Occipital lobe (tissue), 2 donors: ENCODE results near the gene BLID. TPM values are rescaled to one million over a fixed set of nuclear protein-coding genes. Genes with fewer than 3 reads are reported as not detected.

Source experiments
- DNase-seq: peaks from one replicate; lab custom pipeline; 2025; lab: John Stamatoyannopoulos, UW
- total RNA-seq: library from RNA; depleted of rRNA; stranded (reverse); fragments of >200 nt; gene quantifications from one replicate; pipeline ENCODE4 v1.2.3, GENCODE V29; 2014

BLID gene, protein sequence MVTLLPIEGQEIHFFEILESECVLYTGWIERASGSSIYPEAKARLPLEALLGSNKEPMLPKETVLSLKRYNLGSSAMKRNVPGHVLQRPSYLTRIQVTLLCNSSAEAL
- 3.6 TPM for total RNA-seq

DNA sequence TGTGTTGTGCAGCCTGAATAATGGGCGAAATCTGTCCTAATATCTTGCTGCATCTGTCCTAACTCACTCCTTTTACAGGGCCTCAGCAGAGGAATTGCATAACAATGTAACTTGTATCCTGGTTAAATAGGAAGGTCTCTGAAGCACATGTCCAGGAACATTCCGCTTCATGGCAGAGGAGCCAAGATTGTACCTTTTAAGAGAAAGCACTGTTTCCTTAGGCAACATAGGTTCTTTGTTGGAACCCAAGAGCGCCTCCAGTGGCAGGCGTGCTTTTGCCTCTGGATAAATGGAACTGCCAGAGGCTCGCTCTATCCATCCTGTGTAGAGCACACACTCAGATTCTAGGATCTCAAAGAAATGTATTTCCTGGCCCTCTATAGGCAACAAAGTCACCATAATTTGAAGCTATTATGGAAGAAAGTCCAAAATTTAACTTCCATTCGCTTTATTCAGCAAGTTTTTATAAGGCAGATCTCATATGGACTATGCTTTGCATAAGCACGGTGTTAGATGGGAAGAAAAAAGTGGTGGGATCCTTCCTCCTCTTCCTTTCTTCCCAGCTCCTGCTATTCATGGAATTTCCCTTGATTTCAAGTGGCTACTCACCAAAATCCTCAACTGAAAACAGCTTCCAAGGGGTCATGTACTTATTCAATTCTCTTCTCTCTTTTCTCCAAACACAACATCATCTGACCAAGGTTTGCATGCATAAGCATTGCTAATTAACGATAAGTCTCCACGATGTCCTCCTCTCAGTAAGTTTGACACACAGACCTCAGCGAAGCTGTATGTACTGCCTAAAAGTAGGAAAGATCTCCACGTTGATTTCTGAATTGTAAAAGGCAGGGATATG lies at the start of gene BLID:
BLID (minus strand) TSS at position 692 of the 856 bp plus-strand sequence; CDS start at position 399, 293 bp downstream.
- DNase-seq, result peak; percentile 39

DNA sequence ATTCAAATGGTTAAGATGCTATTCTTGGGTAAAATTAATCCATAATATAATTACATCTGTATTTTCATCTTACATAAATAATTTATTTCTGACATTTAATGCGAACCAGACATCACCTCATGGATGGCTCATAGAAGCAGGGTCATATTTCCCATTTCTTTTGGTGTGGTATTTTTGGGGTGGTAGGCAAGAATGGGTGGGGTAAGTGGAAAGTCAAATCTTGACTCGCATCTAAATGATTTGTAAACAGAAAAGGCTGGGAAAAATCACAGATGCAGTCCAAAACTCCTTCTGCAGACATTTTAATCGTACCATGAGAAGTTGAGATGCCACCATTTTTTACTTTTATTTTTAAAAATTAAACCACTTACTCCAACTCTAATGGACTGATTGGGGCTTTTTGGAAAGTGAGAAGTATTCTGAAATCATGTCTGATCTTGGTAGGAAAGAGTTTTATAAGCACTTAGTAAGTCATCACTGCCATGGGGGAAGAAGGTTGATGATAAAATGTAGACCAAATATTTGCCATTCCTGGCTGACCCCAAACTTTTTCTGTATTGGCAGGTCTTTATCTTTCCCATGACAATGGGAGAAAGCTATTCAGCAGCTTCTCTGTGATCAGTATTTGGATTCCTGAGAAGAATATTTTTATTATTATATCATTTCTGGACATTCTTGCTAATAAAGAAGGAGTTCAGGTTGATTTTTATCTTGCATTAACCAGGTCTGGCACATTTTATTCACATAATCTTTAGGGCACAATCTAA lies 47.2 kb upstream of the BLID start:
- no peak for DNase-seq

DNA sequence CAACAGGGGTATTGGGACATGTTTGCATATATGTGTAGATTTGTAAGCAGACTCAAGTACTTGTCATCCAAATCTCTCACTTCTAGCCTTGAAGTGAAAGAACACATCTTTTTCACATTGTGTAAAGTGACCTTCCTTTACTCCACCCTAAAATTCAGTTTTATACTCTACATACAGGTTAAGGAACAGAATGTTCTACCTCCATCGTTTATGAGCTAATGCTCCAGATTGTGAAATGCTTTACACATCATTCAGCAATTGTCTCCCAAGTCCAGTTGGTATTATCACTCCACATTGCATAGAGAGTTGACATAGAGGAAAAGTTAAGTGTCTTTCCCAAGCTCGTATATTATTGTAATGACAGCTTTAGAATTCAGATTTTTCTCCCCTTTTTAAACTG lies 46.1 kb upstream of the BLID start:
- no peak for DNase-seq

DNA sequence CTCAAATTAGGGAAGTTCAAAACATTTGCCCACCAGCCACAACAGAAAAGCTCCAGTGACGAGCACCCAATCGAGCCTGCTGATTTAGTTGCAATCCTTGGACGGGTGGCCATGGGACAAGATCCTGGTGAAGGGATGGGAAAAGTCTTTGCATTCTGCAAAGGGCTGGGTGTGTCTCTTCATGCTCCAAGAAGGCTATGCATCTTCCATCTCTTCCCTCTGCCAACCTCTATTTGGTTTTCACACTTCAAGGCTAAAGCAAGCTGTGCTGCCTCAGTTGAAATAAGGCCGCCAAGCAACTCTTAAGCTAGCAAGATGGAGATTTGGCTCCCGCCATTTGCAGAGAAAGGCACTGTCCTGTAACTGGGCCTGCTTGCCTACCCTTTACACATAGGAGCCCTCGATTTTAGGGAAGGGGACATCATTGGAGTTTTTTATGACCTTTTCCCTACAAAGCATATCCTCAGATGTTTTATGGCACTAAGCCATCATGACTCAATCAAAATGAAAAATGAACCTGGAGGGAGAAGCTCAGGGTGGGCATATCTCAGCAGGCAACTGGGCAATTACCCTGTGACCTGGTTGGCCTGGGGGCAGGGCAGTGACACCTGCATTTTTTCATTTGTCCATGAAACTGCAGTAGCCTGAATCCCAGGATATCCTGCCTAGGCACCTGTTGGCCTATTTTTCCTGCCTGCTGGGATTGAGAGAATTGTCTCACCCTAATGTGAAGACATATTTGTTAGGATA lies 45.0 kb upstream of the BLID start:
- no peak for DNase-seq

DNA sequence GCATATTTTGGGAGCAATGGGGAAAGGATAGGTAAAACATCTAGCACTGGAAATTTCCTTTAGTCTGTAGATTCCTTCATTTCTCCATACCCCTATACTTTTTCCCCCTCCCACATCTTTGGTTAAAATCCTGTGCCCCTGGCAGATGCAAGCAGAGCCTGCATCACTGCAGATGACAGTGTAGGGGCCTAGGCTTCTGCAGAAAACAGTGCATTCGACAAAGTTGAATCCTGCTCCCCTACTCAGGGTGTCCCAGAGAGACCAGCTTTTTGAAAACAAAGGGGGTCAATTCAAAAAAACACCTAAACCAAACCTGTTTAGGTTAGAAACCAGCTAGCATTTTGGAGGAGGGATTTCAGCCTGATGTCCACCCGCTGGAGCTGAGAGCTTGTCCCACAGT lies 43.8 kb upstream of the BLID start:
- DNase-seq, result no peak

DNA sequence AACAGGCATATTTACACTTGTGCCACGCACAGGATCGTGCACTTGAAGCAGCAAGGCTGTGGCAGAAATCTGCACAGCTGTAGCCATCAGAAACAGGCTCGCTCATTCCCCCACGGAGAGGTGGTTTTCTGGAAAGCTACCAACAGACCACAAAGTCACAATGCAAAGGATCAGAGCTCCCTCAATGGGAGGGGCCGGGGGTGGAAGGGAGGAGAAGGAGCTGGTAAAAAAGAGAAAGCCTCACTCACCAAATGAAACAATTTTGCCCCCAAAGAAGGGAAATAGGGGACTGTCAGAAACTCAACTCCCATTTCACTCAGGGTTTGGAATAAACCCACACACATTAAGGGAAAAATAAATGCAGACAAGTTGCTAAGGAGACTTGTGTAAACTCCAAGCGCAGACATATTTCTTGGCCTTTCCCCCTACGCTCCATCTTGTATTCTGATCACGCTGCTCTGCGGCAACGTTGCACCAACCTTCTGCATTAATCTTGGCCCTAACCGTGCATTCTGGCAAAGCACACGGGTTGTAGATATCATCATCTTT lies 43.2 kb upstream of the BLID start:
- no peak for DNase-seq

DNA sequence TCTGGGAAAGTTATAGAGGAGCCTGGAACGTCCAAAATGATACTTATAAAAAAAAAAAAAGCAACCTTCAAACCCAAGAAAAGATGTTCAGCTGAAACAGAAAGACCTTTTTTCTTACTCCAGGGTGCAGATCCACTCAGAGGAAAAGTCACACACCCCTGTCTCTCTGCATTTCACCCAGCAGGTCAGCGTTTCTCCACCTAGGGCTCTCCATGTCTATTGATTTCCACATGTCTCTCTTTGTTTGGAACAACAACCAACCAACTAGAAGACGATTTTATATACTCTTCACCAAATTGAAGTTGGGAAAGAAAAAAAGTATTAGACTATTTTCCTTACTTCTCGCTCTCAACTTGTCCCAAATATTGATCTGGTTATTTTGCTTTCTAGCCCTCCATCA lies 42.2 kb upstream of the BLID start:
- DNase-seq, result no peak

DNA sequence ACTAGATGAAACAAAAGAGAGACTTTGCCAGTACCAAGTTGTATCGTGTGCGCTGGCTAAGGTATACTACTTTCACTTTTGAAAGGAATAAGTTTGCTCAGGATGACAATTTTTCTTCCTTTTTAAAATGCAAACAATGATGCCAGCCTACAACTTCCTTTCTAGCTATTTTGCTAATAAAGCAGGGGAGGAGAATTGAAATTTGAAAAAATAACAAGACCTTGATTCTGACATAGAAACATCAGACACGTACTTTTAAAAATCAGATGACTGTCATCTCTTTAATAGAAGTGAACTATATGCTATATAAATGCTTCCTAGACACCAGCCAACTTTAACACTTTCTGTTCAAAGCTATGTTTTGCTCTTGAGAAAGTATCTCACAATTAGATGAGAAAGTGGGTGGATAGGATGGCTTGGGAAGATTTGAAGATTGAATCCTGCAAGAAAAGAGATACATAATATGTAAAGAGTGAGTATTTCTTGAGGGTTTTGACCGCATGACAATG lies 41.7 kb upstream of the BLID start:
- no peak for DNase-seq

DNA sequence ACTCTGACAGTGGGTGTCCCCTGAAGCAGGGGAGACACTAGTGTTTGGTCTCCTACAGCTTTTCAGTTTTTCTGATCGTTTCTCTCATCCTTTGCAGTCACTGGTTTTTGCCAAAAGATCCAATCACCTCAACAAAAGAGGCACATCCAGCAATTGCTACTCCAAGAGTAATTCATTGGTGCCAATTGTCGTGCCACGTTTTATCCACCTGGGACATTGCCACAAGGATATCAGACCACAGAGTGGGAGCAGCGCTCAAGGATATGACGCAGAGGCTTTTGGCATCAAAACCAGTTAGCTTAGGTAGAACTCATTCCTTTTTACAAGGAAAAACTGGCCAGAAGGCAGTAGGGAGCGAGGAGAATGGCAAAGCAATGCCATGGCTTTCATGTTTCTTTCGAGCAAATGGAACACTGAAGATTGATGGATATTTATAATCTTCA lies 40.9 kb upstream of the BLID start:
- no peak for DNase-seq

DNA sequence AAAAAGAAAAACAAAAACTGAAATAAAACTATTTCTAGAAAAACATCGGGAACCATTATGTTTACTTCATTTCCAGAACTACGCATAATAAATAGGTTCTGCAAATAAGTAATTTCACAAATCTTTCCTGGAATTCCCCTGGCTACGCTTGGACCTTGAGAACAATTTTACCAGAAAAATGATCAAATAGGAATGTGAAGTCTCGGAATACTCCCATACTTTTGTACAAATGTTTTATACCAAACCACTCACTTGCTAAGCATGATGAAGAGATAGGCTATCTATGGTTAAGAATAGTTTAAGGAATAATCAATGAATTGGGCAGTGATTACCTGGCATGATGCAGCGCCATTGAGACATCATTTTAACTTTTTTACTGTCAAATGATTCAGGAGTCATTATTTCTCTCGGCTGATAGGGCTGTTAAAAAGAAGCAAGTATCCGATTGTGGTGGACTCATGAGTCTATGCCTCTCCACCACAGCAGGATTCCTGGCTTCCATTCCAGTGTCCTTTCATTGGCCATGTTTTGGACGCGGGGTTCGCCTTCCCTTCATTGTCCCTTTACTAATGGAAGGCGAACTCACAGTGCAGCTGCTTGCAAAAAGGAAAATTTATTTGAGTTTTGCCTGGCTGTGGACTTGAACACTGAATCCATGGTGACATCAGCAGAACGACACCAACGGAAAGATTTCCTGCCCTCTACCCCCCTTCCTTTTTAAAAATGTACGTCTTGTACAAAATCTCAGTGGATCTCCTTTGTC lies 39.9 kb upstream of the BLID start:
- no peak for DNase-seq

DNA sequence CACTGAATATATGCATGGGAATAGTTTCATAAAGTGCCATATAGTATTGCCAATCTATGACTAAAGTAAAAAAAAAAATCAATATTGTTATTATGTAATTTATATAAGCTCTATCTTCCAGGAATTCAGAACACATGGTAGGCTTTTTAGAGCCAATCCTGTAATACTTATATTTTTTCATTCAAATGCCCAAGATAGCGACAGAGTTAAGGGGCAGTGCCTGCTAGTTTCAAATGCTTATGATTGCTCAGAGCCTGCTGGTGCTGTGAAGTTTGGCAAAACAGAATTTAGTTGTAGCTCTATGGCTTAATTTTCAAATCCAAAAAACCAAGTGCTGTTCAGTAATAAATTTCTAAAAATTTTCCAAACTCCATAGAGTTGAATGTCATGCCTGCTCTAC lies 39.0 kb upstream of the BLID start:
- DNase-seq, result no peak

DNA sequence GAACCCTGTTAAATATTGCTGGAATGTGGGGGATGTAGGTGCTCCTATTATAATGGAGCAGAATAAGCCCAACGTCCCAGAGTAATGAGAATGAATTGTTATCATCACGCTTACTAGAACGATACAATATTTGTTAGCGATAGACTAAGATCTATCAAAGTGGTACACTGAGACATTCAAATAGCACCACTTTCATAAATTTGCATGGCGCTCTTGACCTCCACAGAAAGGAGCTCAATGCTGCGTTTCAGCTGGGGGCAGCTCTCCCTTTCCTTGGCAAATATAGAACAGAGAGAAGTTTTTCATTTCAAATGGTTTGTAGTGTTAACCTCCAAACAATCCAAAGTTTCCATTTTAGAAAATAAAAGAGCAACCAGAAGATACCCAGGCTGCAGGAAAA lies 38.2 kb upstream of the BLID start:
- DNase-seq, result no peak

DNA sequence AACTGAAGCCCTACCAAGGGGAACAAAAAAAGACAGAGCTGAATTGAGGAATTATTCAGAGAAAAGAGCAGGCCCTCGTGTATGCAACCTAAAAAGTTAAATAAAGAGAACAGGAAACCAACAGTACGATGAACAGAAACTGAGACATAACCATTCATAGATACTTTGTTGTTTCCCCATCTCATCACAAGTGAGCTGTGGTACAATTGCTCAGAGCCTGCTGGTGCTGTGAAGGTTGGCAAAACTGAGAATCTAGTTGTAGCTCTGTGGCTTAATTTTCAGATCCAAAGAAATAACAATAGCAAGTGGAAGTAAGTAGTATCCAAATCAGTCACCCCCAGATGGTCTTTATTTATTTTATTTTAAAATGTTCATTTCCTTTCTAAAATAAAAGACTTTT lies 37.7 kb upstream of the BLID start:
- DNase-seq, result no peak

DNA sequence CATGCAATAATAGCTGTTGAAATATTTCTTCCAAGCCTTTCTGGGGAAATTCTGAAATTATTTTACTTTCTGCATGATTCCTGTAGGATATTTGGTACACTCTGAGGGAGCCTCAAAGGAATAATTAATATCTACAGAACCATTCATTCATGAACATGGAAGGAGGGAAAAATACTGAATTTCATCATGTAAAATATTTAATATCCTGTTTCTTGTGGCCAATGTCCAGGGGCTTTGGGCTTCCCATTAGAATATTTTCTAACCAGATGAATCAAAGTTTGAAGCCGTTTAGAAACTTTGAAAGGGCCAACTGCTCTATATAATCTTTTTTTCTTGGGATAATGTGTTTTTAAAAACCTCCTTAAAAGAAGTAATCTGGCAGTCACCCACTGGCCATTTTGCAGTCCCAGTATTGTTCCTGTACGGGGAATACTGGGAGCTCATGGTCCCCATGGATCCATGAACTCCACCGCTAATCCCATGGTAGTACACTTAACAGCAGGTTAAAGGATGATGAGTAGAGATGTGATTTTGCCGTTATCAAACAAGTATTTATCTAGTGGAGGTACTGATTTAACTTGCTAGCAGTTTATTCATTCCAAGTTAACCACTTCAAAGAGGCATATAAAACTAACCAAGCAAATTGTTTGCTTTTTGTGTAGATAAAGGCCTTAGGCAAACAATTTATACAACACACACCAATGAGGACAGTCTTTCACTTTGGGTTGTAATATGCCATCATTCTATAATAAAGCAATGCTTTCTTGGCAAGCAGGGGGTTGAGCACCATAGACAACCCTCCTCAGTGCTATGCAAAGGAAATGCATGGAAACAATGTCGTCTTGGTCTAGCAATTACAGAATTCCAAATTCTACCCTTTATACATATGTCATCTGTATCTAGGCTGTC lies 34.5 kb upstream of the BLID start:
- no peak for DNase-seq

DNA sequence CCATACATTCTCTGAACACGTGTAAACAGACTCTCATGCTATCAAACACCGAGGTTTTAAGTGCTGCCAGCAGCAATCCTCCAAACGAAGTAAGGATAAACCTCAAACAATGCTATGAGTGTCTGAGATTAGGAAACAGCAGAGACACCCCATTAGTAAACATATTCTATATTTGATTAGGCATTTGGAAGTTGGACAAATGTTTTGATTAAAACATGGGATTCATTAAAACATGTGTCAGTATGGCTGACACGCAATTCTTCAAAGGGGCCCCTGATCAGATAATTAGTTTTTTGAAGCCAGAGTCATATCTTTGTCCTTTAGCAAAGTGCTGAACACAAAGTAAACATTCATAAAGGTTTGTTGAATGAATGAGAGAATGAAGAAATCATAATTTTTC lies 33.2 kb upstream of the BLID start:
- DNase-seq, result no peak

DNA sequence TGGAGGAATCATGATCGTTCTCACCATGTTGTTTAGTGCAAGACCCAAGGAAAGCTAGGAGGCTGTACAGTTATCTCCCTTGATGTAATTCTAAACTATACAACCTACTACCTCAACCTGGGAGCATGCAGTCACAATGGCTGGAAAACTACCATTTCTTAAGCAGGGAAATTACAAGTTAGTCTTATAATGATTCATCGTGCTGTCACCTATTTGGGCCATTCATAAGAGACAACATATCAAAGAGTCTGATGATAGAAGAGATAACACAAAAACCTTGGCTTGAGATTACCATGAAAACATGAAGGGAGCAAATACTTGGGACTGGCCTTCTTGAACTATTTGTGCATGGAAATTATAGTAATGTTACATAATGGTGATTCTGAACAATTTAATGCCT lies 30.5 kb upstream of the BLID start:
- DNase-seq, result no peak

DNA sequence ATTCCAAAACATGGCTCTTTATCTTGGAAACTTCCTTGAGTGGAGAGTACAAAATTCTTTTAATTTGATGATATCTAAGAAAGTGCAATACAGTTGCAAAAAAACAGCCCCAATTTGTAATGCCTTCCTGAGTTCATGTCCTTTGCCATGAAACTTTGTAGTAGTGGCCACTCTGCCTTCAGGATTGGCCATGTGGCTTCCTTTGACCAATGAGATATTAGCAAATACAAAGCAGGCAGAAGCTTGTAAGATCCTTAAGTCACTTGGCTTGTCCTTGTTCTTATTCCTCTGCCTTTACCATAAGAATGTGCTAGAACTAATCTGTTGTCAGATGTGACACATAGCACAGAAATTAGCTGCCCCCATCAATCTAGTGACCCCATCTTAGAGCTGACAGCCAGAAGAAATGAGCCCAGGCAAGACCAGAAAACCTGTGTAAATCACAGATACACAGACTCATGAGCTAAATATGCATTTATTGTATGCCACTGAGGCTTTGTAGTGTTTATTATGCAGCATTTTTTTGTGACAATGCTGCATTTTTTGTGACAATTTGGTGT lies 29.8 kb upstream of the BLID start:
- DNase-seq, result no peak

DNA sequence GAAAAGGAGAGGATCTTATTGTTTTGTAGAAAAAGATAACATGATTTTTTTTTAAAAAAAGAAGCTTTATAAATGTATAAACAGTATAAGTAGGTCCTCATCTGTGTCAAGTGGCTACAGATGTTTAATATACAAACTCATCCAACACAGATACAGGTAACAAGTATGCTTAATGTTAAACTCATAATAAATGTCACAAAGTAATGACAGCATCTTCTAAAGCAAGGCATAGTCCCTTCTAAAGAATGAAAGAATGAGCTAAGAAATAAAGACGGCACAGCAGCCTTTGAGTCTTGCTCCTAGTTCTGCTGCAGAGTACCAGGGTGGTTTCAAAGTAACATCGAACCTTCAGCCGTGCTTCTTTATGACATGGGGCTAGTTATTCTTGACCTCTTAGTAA lies 28.7 kb upstream of the BLID start:
- DNase-seq, result no peak

DNA sequence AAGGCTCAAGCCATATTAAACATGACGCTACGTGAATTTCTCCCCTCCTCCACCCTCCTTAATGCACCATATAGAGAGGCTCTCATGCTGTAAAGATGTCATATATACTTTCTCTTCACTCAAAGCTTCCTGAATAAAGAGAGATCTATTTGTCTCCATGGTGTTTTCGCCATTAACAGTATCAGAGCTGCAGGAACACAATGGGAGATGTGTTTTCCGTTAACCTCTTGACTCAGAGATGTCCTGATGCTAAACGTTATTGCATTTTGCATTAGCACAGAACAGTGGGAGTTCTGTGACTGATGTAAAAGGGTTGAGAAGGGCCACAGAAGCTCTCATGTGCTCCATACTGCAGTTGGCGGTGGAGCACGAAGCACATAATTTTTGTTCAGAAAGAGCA lies 25.7 kb upstream of the BLID start:
- DNase-seq, result no peak
